Endothelial cell of umbilical vein (primary cell): ENCODE results near the gene AKAP13. TPM values are rescaled to one million over a fixed set of nuclear protein-coding genes. Genes with fewer than 3 reads are reported as not detected.

Experiments
- BruUV-seq: library from RNA; stranded (reverse); fragments of 400-500 nt; replicated peaks from 2 replicates; lab custom pipeline; 2021; lab: Mats Ljungman, UMichigan
- CTCF ChIA-PET: fragments of 300-600, 350-600 bp; sonication (Branson Sonifier 250); formaldehyde crosslinking; loops from one replicate; lab custom pipeline; 2021; ENCODE audit warnings: antibody characterized with exemption, inconsistent platforms; lab: Charles Lee
- POLR2A ChIA-PET: fragments of 300-600, 350-600 bp; sonication (Branson Sonifier 250); formaldehyde crosslinking; loops from one replicate; lab custom pipeline; 2021; ENCODE audit warnings: antibody characterized with exemption, inconsistent platforms; lab: Charles Lee
- DNase-seq: peaks from one replicate; pipeline ENCODE4 v3.0.0-alpha.2; 2011; ENCODE audit warnings: low read depth, low spot score
- FAIRE-seq: peaks from 2 replicates; lab custom pipeline; 2011; peaks lifted over from hg19 to GRCh38; lab: Jason Lieb, UNC
- H2AFZ ChIP-seq: 2 replicates; pipeline ENCODE4 v1.6.0; 2012; ENCODE audit warnings: low read depth, low read length, control low read depth, inconsistent platforms
- H3K27ac ChIP-seq: 2 replicates; pipeline ENCODE4 v1.5.1; 2011; ENCODE audit warnings: low read depth, mild to moderate bottlenecking, control low read depth, low read length, moderate library complexity; ENCODE audit not compliant: insufficient read depth
- H3K27me3 ChIP-seq, 2 experiments: 2 replicates each; pipeline versions ENCODE4 v1.6.0 to v1.6.1; 2011; ENCODE audit warnings: low read length in 2 of 2, mixed read lengths in 1 of 2; ENCODE audit not compliant: control insufficient read depth in 2 of 2, insufficient read depth in 2 of 2
- H3K36me3 ChIP-seq, 2 experiments: 2 replicates in 1 of 2; 3 replicates in 1 of 2; pipeline ENCODE4 v1.5.1; 2011; ENCODE audit warnings: low read length in 2 of 2, mild to moderate bottlenecking in 1 of 2, moderate library complexity in 1 of 2; ENCODE audit not compliant: control insufficient read depth in 2 of 2, insufficient read depth in 2 of 2; ENCODE audit errors: extremely low read depth in 1 of 2
- H3K4me1 ChIP-seq: 3 replicates; pipeline ENCODE4 v1.5.1; 2011; ENCODE audit warnings: mild to moderate bottlenecking, low read length; ENCODE audit not compliant: control insufficient read depth, insufficient read depth; ENCODE audit errors: extremely low read depth
- H3K4me2 ChIP-seq: 2 replicates; pipeline ENCODE4 v1.6.1; 2011; ENCODE audit warnings: low read length, control low read depth, mixed read lengths; ENCODE audit not compliant: insufficient read depth
- H3K4me3 ChIP-seq, 3 experiments: fragments of 200-600 bp in 1 of 3; sonication (generic), shearing (Covaris generic) in 1 of 3; replicated peaks in 1 of 3; 2 replicates each; pipeline ENCODE4 v1.5.1; 2011 to 2016; ENCODE audit warnings: control low read depth in 3 of 3, low read length in 3 of 3, mild to moderate bottlenecking in 2 of 3, inconsistent platforms in 1 of 3, low read depth in 1 of 3, moderate library complexity in 1 of 3; ENCODE audit not compliant: insufficient read depth in 1 of 3
- H3K79me2 ChIP-seq: 2 replicates; pipeline ENCODE4 v1.6.0; 2012; ENCODE audit warnings: low read length, inconsistent platforms; ENCODE audit not compliant: control insufficient read depth, insufficient read depth
- H3K9ac ChIP-seq: replicated peaks from 2 replicates; pipeline ENCODE3; 2011; ENCODE audit warnings: low read length, control low read depth; ENCODE audit not compliant: insufficient read depth; ENCODE audit errors: extremely low read depth
- H3K9me1 ChIP-seq: replicated peaks from 3 replicates; pipeline ENCODE4 v1.6.0; 2011; ENCODE audit warnings: mild to moderate bottlenecking, low read length; ENCODE audit not compliant: control insufficient read depth, insufficient read depth; ENCODE audit errors: extremely low read depth
- H3K9me3 ChIP-seq: replicated peaks from 2 replicates; pipeline ENCODE4 v1.5.1; 2012; ENCODE audit warnings: low read length, inconsistent platforms; ENCODE audit not compliant: control insufficient read depth, insufficient read depth
- H4K20me1 ChIP-seq: replicated peaks from 2 replicates; pipeline ENCODE3; 2011; ENCODE audit warnings: mild to moderate bottlenecking, low read length; ENCODE audit not compliant: control insufficient read depth, insufficient read depth; ENCODE audit errors: extremely low read depth
- CTCF ChIP-seq, 2 donors: IDR thresholded peaks; 1 replicate in 1 of 2; 2 replicates in 1 of 2; pipeline ENCODE4 v1.5.1; 2011; ENCODE audit warnings: low read length in 2 of 2, mild to moderate bottlenecking in 2 of 2, moderate library complexity in 2 of 2, control low read depth in 1 of 2, inconsistent platforms in 1 of 2, low read depth in 1 of 2; ENCODE audit not compliant: insufficient read depth in 1 of 2; ENCODE audit errors: extremely low read depth in 1 of 2
- EZH2 ChIP-seq: IDR thresholded peaks from 2 replicates; pipeline ENCODE4 v1.6.1; 2012; ENCODE audit warnings: borderline replicate concordance, low read depth, mild to moderate bottlenecking, moderate library complexity, low read length, inconsistent platforms; ENCODE audit not compliant: severe bottlenecking
- FOS ChIP-seq: IDR thresholded peaks from 2 replicates; pipeline ENCODE4 v1.6.1; 2011; ENCODE audit warnings: mild to moderate bottlenecking, low read length, moderate library complexity, borderline replicate concordance; ENCODE audit not compliant: insufficient read depth
- GATA2 ChIP-seq: IDR thresholded peaks from 2 replicates; pipeline ENCODE4 v1.7.0; 2011; ENCODE audit warnings: low read depth, mild to moderate bottlenecking, moderate library complexity, mixed read lengths, low read length; ENCODE audit not compliant: insufficient read length, insufficient read depth
- JUN ChIP-seq: IDR thresholded peaks from 2 replicates; pipeline ENCODE4 v1.6.1; 2011; ENCODE audit warnings: borderline replicate concordance, low read depth; ENCODE audit not compliant: insufficient read length, insufficient read depth
- MAX ChIP-seq: IDR thresholded peaks from 2 replicates; pipeline ENCODE4 v1.6.1; 2011; ENCODE audit not compliant: insufficient read depth, insufficient read length
- MYC ChIP-seq: IDR thresholded peaks from one replicate; pipeline ENCODE4 v1.6.1; 2011; ENCODE audit warnings: mild to moderate bottlenecking, low read depth, low read length
- POLR2A ChIP-seq: IDR thresholded peaks from 2 replicates; pipeline ENCODE4 v1.6.1; 2012; ENCODE audit warnings: low read depth, mild to moderate bottlenecking, control low read depth, low read length
- POLR2AphosphoS5 ChIP-seq: IDR thresholded peaks from 2 replicates; pipeline ENCODE4 v1.6.1; 2012; ENCODE audit warnings: low read depth, mild to moderate bottlenecking, control low read depth, low read length, moderate library complexity; ENCODE audit not compliant: insufficient read depth
- dilution Hi-C: fragments of 300-500 bp; cut with MboI; formaldehyde crosslinking; loops from one replicate; pipeline ENCODE4 v1.15.0; 2019; ENCODE audit warnings: low sequenced_read_pairs; ENCODE audit not compliant: extremely low pct_ligation_motif_present
- intact Hi-C: fragments of 100-400 bp; cut with micrococcal nuclease; formaldehyde crosslinking; loops from one replicate; pipeline ENCODE4 v1.10.0; 2022
- polyA plus RNA-seq, 4 experiments: library from polyadenylated mRNA; depleted of rRNA in 3 of 4; stranded (reverse) in 3 of 4; unstranded in 1 of 4; fragments of >200 nt; gene quantifications; 2 replicates each; pipeline versions ENCODE4 v1.2.1 to v1.2.3, GENCODE V29; 2011 to 2012; ENCODE audit warnings: missing spikeins in 1 of 4
- total RNA-seq: library from RNA; stranded (reverse); gene quantifications from 2 replicates; pipeline ENCODE4 v1.2.3, GENCODE V29; 2021

The AKAP13 gene
- total and polyA plus RNA-seq, 2 donors (not counting 3 experiments of a cell fraction or from before 2014, with no cell fraction given), result 22.8 to 87.8 TPM

- FAIRE-seq, result no peak
- H3K36me3 ChIP-seq, result no peaks in the 10 kb centered on the region
- H3K9ac ChIP-seq, result no peak overlapping the region
- ChIA-PET CTCF (interaction anchor here (0.6 to 1.6 kb wide), 8 partner anchors 10 to 258 kb away, joined by 3 to 5 read pairs (median 3); no protein-coding TSS in a partner anchor), POLR2A (no interaction called here)
- no peak overlapping the region for H3K27ac ChIP-seq
- TF ChIP-seq EZH2, result no peak
- TF ChIP-seq JUN, result no peak
- TF ChIP-seq CTCF (IDR thresholded peaks at IDR 0.05; ENCODE audit: extremely low read depth in 1 of 2, insufficient read depth in 1 of 2, low read depth in 1 of 2, low read length in 2 of 2), result no peak
- TF ChIP-seq POLR2A, result no peak
- no peak for TF ChIP-seq MYC
- no peak for TF ChIP-seq POLR2AphosphoS5
- TF ChIP-seq GATA2, result no peak
- TF ChIP-seq MAX, result no peak
- no peak for TF ChIP-seq FOS
- H3K27me3 ChIP-seq, result no peaks in the 10 kb centered on the region
- DNase-seq, result no peak
- H3K4me3 ChIP-seq, result no peak overlapping the region
- BruUV-seq, result no TSS peak
- intact Hi-C loops (no loop called here), dilution Hi-C loops (no loop called here)
- H3K4me2 ChIP-seq, result no peak overlapping the region
- H3K79me2 ChIP-seq, result no peaks in the 10 kb centered on the region
- H4K20me1 ChIP-seq, result no peaks in the 10 kb centered on the region
- no peaks in the 10 kb centered on the region for H3K9me1 ChIP-seq
- H3K4me1 ChIP-seq, result no peaks in the 10 kb centered on the region
- H2AFZ ChIP-seq, result no peak overlapping the region
- no peaks in the 10 kb centered on the region for H3K9me3 ChIP-seq
Observed at GRCh38 chr15:85554852-85555521, 174.6 kb downstream of the AKAP13 start.
